Ishikawa (cell line): ENCODE measurements around the gene PDK3.

Experiments
- CEBPB ChIP-seq: IDR thresholded peaks from 2 replicates; pipeline ENCODE4 v1.6.1; 2012
- EGR1 ChIP-seq: IDR thresholded peaks from 2 replicates; pipeline ENCODE4 v1.6.1; 2012
- EP300 ChIP-seq: IDR thresholded peaks from 2 replicates; pipeline ENCODE4 v1.6.1; 2012; ENCODE audit warnings: borderline replicate concordance
- FOXM1 ChIP-seq: IDR thresholded peaks from 2 replicates; pipeline ENCODE4 v1.6.1; 2012; ENCODE audit warnings: low read depth, borderline replicate concordance
- MAX ChIP-seq: IDR thresholded peaks from 2 replicates; pipeline ENCODE4 v1.6.1; 2012
- NFIC ChIP-seq: IDR thresholded peaks from 2 replicates; pipeline ENCODE4 v1.6.1; 2012
- RAD21 ChIP-seq: IDR thresholded peaks from 2 replicates; pipeline ENCODE4 v1.6.1; 2012; ENCODE audit warnings: low read depth
- REST ChIP-seq: IDR thresholded peaks from 2 replicates; pipeline ENCODE4 v1.6.1; 2012; ENCODE audit warnings: low read depth, mild to moderate bottlenecking
- TAF1 ChIP-seq: IDR thresholded peaks from 2 replicates; pipeline ENCODE4 v1.6.1; 2012; ENCODE audit warnings: low read depth, mild to moderate bottlenecking
- TEAD4 ChIP-seq: IDR thresholded peaks from 2 replicates; pipeline ENCODE4 v1.6.1; 2012
- USF1 ChIP-seq: IDR thresholded peaks from 2 replicates; pipeline ENCODE4 v1.6.1; 2012
- YY1 ChIP-seq: IDR thresholded peaks from 2 replicates; pipeline ENCODE4 v1.6.1; 2012; ENCODE audit warnings: low read depth
- ZBTB7A ChIP-seq: IDR thresholded peaks from 2 replicates; pipeline ENCODE4 v1.6.1; 2012; ENCODE audit warnings: low read depth

PDK3 gene

GRCh38 chrX:24575496-24575895 is 110.4 kb downstream of the PDK3 start:
- TF ChIP-seq USF1 (no peak), FOXM1 (no peak), TAF1 (no peak), EGR1 (no peak)

GRCh38 chrX:24577091-24577490 is 112.0 kb downstream of the PDK3 start:
- TF ChIP-seq YY1 (no peak), CEBPB (no peak), ZBTB7A (no peak), TEAD4 (no peak), REST (no peak), EP300 (no peak), NFIC (no peak), TAF1 (no peak), MAX (no peak), RAD21 (no peak), USF1 (no peak)
